Endothelial cell of umbilical vein (primary cell): ENCODE measurements around the gene LATS2. TPM values are rescaled to one million over a fixed set of nuclear protein-coding genes. Genes with fewer than 3 reads are reported as not detected.

ENCODE experiments used
- BruUV-seq: library from RNA; stranded (reverse); fragments of 400-500 nt; replicated peaks from 2 replicates; lab custom pipeline; 2021; lab: Mats Ljungman, UMichigan
- CTCF ChIA-PET: fragments of 300-600, 350-600 bp; sonication (Branson Sonifier 250); formaldehyde crosslinking; loops from one replicate; lab custom pipeline; 2021; ENCODE audit warnings: antibody characterized with exemption, inconsistent platforms; lab: Charles Lee
- POLR2A ChIA-PET: fragments of 300-600, 350-600 bp; sonication (Branson Sonifier 250); formaldehyde crosslinking; loops from one replicate; lab custom pipeline; 2021; ENCODE audit warnings: antibody characterized with exemption, inconsistent platforms; lab: Charles Lee
- DNase-seq: peaks from one replicate; pipeline ENCODE4 v3.0.0-alpha.2; 2011; ENCODE audit warnings: low read depth, low spot score
- FAIRE-seq: peaks from 2 replicates; lab custom pipeline; 2011; peaks lifted over from hg19 to GRCh38; lab: Jason Lieb, UNC
- H2AFZ ChIP-seq: 2 replicates; pipeline ENCODE4 v1.6.0; 2012; ENCODE audit warnings: low read depth, low read length, control low read depth, inconsistent platforms
- H3K27ac ChIP-seq: 2 replicates; pipeline ENCODE4 v1.5.1; 2011; ENCODE audit warnings: low read depth, mild to moderate bottlenecking, control low read depth, low read length, moderate library complexity; ENCODE audit not compliant: insufficient read depth
- H3K27me3 ChIP-seq, 2 experiments: 2 replicates each; pipeline versions ENCODE4 v1.6.0 to v1.6.1; 2011; ENCODE audit warnings: low read length in 2 of 2, mixed read lengths in 1 of 2; ENCODE audit not compliant: control insufficient read depth in 2 of 2, insufficient read depth in 2 of 2
- H3K36me3 ChIP-seq, 2 experiments: 2 replicates in 1 of 2; 3 replicates in 1 of 2; pipeline ENCODE4 v1.5.1; 2011; ENCODE audit warnings: low read length in 2 of 2, mild to moderate bottlenecking in 1 of 2, moderate library complexity in 1 of 2; ENCODE audit not compliant: control insufficient read depth in 2 of 2, insufficient read depth in 2 of 2; ENCODE audit errors: extremely low read depth in 1 of 2
- H3K4me1 ChIP-seq: 3 replicates; pipeline ENCODE4 v1.5.1; 2011; ENCODE audit warnings: mild to moderate bottlenecking, low read length; ENCODE audit not compliant: control insufficient read depth, insufficient read depth; ENCODE audit errors: extremely low read depth
- H3K4me2 ChIP-seq: 2 replicates; pipeline ENCODE4 v1.6.1; 2011; ENCODE audit warnings: low read length, control low read depth, mixed read lengths; ENCODE audit not compliant: insufficient read depth
- H3K4me3 ChIP-seq, 3 experiments: fragments of 200-600 bp in 1 of 3; sonication (generic), shearing (Covaris generic) in 1 of 3; replicated peaks in 1 of 3; 2 replicates each; pipeline ENCODE4 v1.5.1; 2011 to 2016; ENCODE audit warnings: control low read depth in 3 of 3, low read length in 3 of 3, mild to moderate bottlenecking in 2 of 3, inconsistent platforms in 1 of 3, low read depth in 1 of 3, moderate library complexity in 1 of 3; ENCODE audit not compliant: insufficient read depth in 1 of 3
- H3K79me2 ChIP-seq: 2 replicates; pipeline ENCODE4 v1.6.0; 2012; ENCODE audit warnings: low read length, inconsistent platforms; ENCODE audit not compliant: control insufficient read depth, insufficient read depth
- H3K9ac ChIP-seq: replicated peaks from 2 replicates; pipeline ENCODE3; 2011; ENCODE audit warnings: low read length, control low read depth; ENCODE audit not compliant: insufficient read depth; ENCODE audit errors: extremely low read depth
- H3K9me1 ChIP-seq: replicated peaks from 3 replicates; pipeline ENCODE4 v1.6.0; 2011; ENCODE audit warnings: mild to moderate bottlenecking, low read length; ENCODE audit not compliant: control insufficient read depth, insufficient read depth; ENCODE audit errors: extremely low read depth
- H3K9me3 ChIP-seq: replicated peaks from 2 replicates; pipeline ENCODE4 v1.5.1; 2012; ENCODE audit warnings: low read length, inconsistent platforms; ENCODE audit not compliant: control insufficient read depth, insufficient read depth
- H4K20me1 ChIP-seq: replicated peaks from 2 replicates; pipeline ENCODE3; 2011; ENCODE audit warnings: mild to moderate bottlenecking, low read length; ENCODE audit not compliant: control insufficient read depth, insufficient read depth; ENCODE audit errors: extremely low read depth
- CTCF ChIP-seq, 2 donors: IDR thresholded peaks; 1 replicate in 1 of 2; 2 replicates in 1 of 2; pipeline ENCODE4 v1.5.1; 2011; ENCODE audit warnings: low read length in 2 of 2, mild to moderate bottlenecking in 2 of 2, moderate library complexity in 2 of 2, control low read depth in 1 of 2, inconsistent platforms in 1 of 2, low read depth in 1 of 2; ENCODE audit not compliant: insufficient read depth in 1 of 2; ENCODE audit errors: extremely low read depth in 1 of 2
- EZH2 ChIP-seq: IDR thresholded peaks from 2 replicates; pipeline ENCODE4 v1.6.1; 2012; ENCODE audit warnings: borderline replicate concordance, low read depth, mild to moderate bottlenecking, moderate library complexity, low read length, inconsistent platforms; ENCODE audit not compliant: severe bottlenecking
- FOS ChIP-seq: IDR thresholded peaks from 2 replicates; pipeline ENCODE4 v1.6.1; 2011; ENCODE audit warnings: mild to moderate bottlenecking, low read length, moderate library complexity, borderline replicate concordance; ENCODE audit not compliant: insufficient read depth
- GATA2 ChIP-seq: IDR thresholded peaks from 2 replicates; pipeline ENCODE4 v1.7.0; 2011; ENCODE audit warnings: low read depth, mild to moderate bottlenecking, moderate library complexity, mixed read lengths, low read length; ENCODE audit not compliant: insufficient read length, insufficient read depth
- JUN ChIP-seq: IDR thresholded peaks from 2 replicates; pipeline ENCODE4 v1.6.1; 2011; ENCODE audit warnings: borderline replicate concordance, low read depth; ENCODE audit not compliant: insufficient read length, insufficient read depth
- MAX ChIP-seq: IDR thresholded peaks from 2 replicates; pipeline ENCODE4 v1.6.1; 2011; ENCODE audit not compliant: insufficient read depth, insufficient read length
- MYC ChIP-seq: IDR thresholded peaks from one replicate; pipeline ENCODE4 v1.6.1; 2011; ENCODE audit warnings: mild to moderate bottlenecking, low read depth, low read length
- POLR2A ChIP-seq: IDR thresholded peaks from 2 replicates; pipeline ENCODE4 v1.6.1; 2012; ENCODE audit warnings: low read depth, mild to moderate bottlenecking, control low read depth, low read length
- POLR2AphosphoS5 ChIP-seq: IDR thresholded peaks from 2 replicates; pipeline ENCODE4 v1.6.1; 2012; ENCODE audit warnings: low read depth, mild to moderate bottlenecking, control low read depth, low read length, moderate library complexity; ENCODE audit not compliant: insufficient read depth
- dilution Hi-C: fragments of 300-500 bp; cut with MboI; formaldehyde crosslinking; loops from one replicate; pipeline ENCODE4 v1.15.0; 2019; ENCODE audit warnings: low sequenced_read_pairs; ENCODE audit not compliant: extremely low pct_ligation_motif_present
- intact Hi-C: fragments of 100-400 bp; cut with micrococcal nuclease; formaldehyde crosslinking; loops from one replicate; pipeline ENCODE4 v1.10.0; 2022
- polyA plus RNA-seq, 4 experiments: library from polyadenylated mRNA; depleted of rRNA in 3 of 4; stranded (reverse) in 3 of 4; unstranded in 1 of 4; fragments of >200 nt; gene quantifications; 2 replicates each; pipeline versions ENCODE4 v1.2.1 to v1.2.3, GENCODE V29; 2011 to 2012; ENCODE audit warnings: missing spikeins in 1 of 4
- total RNA-seq: library from RNA; stranded (reverse); gene quantifications from 2 replicates; pipeline ENCODE4 v1.2.3, GENCODE V29; 2021

Gene LATS2
- total and polyA plus RNA-seq, 2 donors (not counting 3 experiments of a cell fraction or from before 2014, with no cell fraction given) = 33.5 to 67.6 TPM

- ChIA-PET POLR2A (no interaction called here), CTCF (interaction anchor here (1.1 to 4.5 kb wide), 2 partner anchors 14 to 113 kb away, joined by 3 to 18 read pairs; no protein-coding TSS in a partner anchor)
- BruUV-seq = no TSS peak
- peaks cover 4 to 6% of the 10 kb centered on the region in 2 experiments for H3K36me3 ChIP-seq
- intact Hi-C loops (no loop called here), dilution Hi-C loops (no loop called here)
- peaks cover 23% of the 10 kb centered on the region for H3K4me1 ChIP-seq
- H3K9ac ChIP-seq = no peak overlapping the region
- H3K4me3 ChIP-seq = no peak overlapping the region
- no peak for TF ChIP-seq EZH2
- no peak for TF ChIP-seq JUN
- no peak for TF ChIP-seq MYC
- no peak for TF ChIP-seq GATA2
- TF ChIP-seq POLR2A = no peak
- no peak for TF ChIP-seq MAX
- no peak for TF ChIP-seq FOS
- no peak for TF ChIP-seq CTCF (IDR thresholded peaks at IDR 0.05; ENCODE audit: extremely low read depth in 1 of 2, insufficient read depth in 1 of 2, low read depth in 1 of 2, low read length in 2 of 2)
- no peak for TF ChIP-seq POLR2AphosphoS5
- H2AFZ ChIP-seq = no peak overlapping the region
- peaks cover 87% of the 10 kb centered on the region for H3K79me2 ChIP-seq
- H3K9me1 ChIP-seq = no peaks in the 10 kb centered on the region
- DNase-seq (no peak), FAIRE-seq (no peak)
- peaks cover 5% of the 10 kb centered on the region for H4K20me1 ChIP-seq
- H3K9me3 ChIP-seq = no peaks in the 10 kb centered on the region
- no peak overlapping the region for H3K27ac ChIP-seq
- no peak overlapping the region for H3K4me2 ChIP-seq
- H3K27me3 ChIP-seq = no peaks in the 10 kb centered on the region
Observed at GRCh38 chr13:21020581-21020980, 40.8 kb downstream of the LATS2 start.
